Measurements from ENCODE around the gene SLC34A2.

DNA sequence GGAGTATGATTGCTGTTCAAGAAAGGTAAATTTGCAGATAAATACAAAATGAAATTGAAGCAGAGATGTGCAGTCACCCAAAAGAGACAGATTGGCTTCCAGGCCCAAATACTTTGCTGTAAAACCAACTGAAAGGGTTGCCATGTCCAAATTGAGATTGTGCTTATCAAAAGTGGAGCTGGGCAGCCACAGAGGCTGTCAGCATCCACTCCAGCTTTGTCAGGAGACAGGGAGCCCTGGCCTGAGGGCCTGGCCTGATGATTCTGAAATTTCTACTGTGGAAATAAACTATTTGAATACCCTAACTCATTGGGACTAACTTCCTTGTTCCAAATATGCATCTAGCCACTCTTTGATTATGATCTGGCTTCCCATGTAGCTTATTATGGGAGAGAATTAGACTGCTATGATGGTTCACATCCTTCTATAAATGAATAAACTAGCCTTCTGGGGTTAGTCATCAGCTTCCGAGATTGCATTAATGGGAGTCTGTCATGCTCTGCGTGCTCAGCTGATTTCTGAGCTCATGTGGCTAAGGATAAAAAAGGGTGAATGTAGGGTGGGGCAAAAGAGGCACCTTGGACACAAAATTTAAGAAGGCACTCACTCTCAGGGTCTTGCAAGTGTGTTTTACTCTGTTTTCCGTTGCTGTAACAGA, 48.2 kb downstream of the SLC34A2 start:
- TF ChIP-seq, protein P1, sequence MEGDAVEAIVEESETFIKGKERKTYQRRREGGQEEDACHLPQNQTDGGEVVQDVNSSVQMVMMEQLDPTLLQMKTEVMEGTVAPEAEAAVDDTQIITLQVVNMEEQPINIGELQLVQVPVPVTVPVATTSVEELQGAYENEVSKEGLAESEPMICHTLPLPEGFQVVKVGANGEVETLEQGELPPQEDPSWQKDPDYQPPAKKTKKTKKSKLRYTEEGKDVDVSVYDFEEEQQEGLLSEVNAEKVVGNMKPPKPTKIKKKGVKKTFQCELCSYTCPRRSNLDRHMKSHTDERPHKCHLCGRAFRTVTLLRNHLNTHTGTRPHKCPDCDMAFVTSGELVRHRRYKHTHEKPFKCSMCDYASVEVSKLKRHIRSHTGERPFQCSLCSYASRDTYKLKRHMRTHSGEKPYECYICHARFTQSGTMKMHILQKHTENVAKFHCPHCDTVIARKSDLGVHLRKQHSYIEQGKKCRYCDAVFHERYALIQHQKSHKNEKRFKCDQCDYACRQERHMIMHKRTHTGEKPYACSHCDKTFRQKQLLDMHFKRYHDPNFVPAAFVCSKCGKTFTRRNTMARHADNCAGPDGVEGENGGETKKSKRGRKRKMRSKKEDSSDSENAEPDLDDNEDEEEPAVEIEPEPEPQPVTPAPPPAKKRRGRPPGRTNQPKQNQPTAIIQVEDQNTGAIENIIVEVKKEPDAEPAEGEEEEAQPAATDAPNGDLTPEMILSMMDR (IDR thresholded peaks at IDR 0.05): no peak
- no peak for TF ChIP-seq POLR2A (IDR thresholded peaks at IDR 0.05)
